PC-9 (cell line): Measurements from ENCODE around the gene UBE4B.

Experiments
- EZH2 ChIP-seq: fragments of 200-600 bp; sonication (generic); IDR thresholded peaks from 2 replicates; pipeline ENCODE4 v1.8.0; 2017; ENCODE audit warnings: antibody characterized with exemption, low read depth
- TF ChIP-seq, protein P1 (sequence below): fragments of 200-600 bp; sonication (generic); conservative IDR thresholded peaks from 2 replicates; pipeline ENCODE4 v1.6.1; 2017; ENCODE audit warnings: mixed run types, antibody characterized with exemption, mild to moderate bottlenecking, moderate library complexity

DNA sequence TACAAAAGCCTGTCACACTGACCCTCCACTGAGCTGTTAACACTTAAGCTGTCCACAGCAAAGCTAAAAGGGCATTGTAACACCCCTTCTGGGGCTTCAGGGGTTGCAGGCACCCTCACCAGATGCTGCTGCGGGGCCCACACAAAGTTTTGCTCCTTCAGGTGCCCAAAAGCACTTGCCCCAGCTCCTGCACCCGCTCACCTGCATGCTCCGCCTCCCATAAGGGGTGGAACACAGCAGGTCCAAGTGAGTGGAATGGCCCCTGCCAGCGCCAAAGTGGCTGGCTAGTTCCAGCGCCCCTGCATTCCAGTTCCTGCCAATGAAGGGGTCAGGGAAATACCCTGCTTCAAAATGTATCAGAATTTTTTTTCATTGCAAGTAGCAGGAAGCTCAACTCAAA, 43.0 kb upstream of the UBE4B start:
- no peak for TF ChIP-seq EZH2
- TF ChIP-seq, protein P1, sequence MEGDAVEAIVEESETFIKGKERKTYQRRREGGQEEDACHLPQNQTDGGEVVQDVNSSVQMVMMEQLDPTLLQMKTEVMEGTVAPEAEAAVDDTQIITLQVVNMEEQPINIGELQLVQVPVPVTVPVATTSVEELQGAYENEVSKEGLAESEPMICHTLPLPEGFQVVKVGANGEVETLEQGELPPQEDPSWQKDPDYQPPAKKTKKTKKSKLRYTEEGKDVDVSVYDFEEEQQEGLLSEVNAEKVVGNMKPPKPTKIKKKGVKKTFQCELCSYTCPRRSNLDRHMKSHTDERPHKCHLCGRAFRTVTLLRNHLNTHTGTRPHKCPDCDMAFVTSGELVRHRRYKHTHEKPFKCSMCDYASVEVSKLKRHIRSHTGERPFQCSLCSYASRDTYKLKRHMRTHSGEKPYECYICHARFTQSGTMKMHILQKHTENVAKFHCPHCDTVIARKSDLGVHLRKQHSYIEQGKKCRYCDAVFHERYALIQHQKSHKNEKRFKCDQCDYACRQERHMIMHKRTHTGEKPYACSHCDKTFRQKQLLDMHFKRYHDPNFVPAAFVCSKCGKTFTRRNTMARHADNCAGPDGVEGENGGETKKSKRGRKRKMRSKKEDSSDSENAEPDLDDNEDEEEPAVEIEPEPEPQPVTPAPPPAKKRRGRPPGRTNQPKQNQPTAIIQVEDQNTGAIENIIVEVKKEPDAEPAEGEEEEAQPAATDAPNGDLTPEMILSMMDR: no peak
